Parathyroid adenoma (tissue), 2 donors: ENCODE data around the gene UBQLN4.

Source experiments
- H2AFZ ChIP-seq: fragments of 300-600 bp; sonication (generic); one replicate; pipeline ENCODE4 v1.7.0; 2017; ENCODE audit warnings: antibody characterized with exemption, mild to moderate bottlenecking
- H3K27ac ChIP-seq: fragments of 300-600 bp; sonication (generic); one replicate; pipeline ENCODE4 v1.7.0; 2017
- H3K27me3 ChIP-seq: fragments of 300-600 bp; sonication (generic); one replicate; pipeline ENCODE4 v1.7.0; 2017; ENCODE audit warnings: low read length; ENCODE audit not compliant: control insufficient read depth, insufficient read depth
- H3K36me3 ChIP-seq: fragments of 300-600 bp; sonication (generic); one replicate; pipeline ENCODE4 v1.7.0; 2017; ENCODE audit warnings: low read length; ENCODE audit not compliant: control insufficient read depth, insufficient read depth
- H3K4me1 ChIP-seq: fragments of 300-600 bp; sonication (generic); one replicate; pipeline ENCODE4 v1.7.0; 2017; ENCODE audit warnings: control low read depth
- H3K4me2 ChIP-seq: fragments of 300-600 bp; sonication (generic); one replicate; pipeline ENCODE4 v1.7.0; 2017; ENCODE audit warnings: low read length
- H3K4me3 ChIP-seq: fragments of 300-600 bp; sonication (generic); one replicate; pipeline ENCODE4 v1.7.0; 2017; ENCODE audit warnings: low read depth, low read length
- H3K79me2 ChIP-seq: fragments of 300-600 bp; sonication (generic); one replicate; pipeline ENCODE4 v1.7.0; 2017; ENCODE audit warnings: control low read depth
- H3K9ac ChIP-seq: fragments of 300-600 bp; sonication (generic); one replicate; pipeline ENCODE4 v1.7.0; 2017; ENCODE audit warnings: mild to moderate bottlenecking
- H3K9me3 ChIP-seq: fragments of 300-600 bp; sonication (generic); one replicate; pipeline ENCODE4 v1.7.0; 2017; ENCODE audit warnings: low read length; ENCODE audit not compliant: control insufficient read depth
- TF ChIP-seq, protein P1 (sequence below): fragments of 300-600 bp; sonication (generic); IDR thresholded peaks from one replicate; pipeline ENCODE4 v1.7.0; 2017; ENCODE audit warnings: antibody characterized with exemption, mild to moderate bottlenecking
- donor health status: primary hyperparathyroidism.

The UBQLN4 gene

DNA sequence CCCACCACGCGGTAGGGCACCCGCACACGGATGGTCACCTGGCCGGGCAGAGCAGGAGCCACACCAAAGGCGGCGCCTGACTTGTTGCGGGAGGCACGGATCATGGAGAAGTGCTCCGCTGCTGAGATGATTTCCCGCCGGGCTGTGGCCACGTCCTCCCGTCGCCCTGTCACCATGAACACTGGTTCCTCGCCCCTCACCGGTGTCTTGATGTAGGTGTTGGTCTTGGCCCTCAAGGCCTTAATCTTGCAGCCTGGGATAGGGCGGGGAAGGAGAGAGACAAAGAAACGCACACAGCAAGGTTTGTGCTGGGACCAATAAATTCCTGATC lies 23.8 kb upstream of the UBQLN4 start:
- Histone ChIP-seq H3K4me3 (no peak overlapping the region), H2AFZ (no peak overlapping the region), H3K9ac (no peak overlapping the region), H3K79me2 (no peaks in the 10 kb centered on the region), H3K4me1 (no peaks in the 10 kb centered on the region), H3K27me3 (no peaks in the 10 kb centered on the region), H3K4me2 (no peak overlapping the region), H3K36me3 (no peaks in the 10 kb centered on the region), H3K27ac (no peak overlapping the region), H3K9me3 (no peaks in the 10 kb centered on the region)
- TF ChIP-seq, protein P1, sequence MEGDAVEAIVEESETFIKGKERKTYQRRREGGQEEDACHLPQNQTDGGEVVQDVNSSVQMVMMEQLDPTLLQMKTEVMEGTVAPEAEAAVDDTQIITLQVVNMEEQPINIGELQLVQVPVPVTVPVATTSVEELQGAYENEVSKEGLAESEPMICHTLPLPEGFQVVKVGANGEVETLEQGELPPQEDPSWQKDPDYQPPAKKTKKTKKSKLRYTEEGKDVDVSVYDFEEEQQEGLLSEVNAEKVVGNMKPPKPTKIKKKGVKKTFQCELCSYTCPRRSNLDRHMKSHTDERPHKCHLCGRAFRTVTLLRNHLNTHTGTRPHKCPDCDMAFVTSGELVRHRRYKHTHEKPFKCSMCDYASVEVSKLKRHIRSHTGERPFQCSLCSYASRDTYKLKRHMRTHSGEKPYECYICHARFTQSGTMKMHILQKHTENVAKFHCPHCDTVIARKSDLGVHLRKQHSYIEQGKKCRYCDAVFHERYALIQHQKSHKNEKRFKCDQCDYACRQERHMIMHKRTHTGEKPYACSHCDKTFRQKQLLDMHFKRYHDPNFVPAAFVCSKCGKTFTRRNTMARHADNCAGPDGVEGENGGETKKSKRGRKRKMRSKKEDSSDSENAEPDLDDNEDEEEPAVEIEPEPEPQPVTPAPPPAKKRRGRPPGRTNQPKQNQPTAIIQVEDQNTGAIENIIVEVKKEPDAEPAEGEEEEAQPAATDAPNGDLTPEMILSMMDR: no peak

DNA sequence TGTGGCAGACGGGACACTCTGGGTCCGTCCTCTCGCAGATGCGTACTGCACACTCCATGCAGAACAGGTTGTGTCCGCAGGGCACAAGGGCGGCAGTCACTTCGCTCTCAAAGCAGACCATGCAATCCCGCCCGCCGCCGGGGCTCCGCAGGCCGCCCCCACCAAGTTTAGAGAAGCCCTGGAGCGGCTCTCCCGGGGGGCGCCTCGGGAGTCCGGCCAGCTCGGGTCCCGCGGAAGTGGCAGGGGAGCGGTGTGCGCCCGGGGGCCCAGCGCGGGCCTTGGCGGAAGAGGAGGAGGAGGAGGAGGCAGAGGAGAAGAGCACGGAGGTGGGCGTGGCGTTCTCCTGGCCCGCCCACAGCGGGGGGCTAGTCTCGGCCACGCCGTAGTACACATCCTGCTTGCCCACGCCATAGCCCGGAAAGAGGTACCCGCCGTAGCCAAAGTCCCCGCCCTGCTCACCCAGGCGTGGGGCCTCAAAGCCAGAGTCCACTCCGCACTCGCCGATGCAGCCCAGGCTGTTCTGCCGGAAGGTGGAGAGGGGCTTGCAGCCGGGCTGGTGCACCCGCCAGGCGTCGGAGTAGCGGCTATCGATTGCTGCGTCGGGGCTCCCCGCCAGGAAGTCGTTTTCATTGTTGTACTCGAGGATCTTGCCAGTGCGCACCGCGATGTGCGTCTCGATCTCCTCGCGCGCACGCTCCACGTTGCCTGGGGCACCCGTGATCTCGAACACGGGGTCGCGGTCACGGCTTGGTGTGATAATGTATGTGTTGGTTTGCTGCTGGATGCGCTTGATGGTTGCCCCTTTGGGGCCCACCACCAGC lies 23.2 kb upstream of the UBQLN4 start:
- Histone ChIP-seq H3K27me3 (no peaks in the 10 kb centered on the region), H3K9me3 (no peaks in the 10 kb centered on the region), H3K4me1 (no peaks in the 10 kb centered on the region), H3K9ac (no peak overlapping the region), H2AFZ (no peak overlapping the region), H3K79me2 (no peaks in the 10 kb centered on the region), H3K4me3 (no peak overlapping the region), H3K27ac (no peak overlapping the region), H3K4me2 (no peak overlapping the region), H3K36me3 (no peaks in the 10 kb centered on the region)
- TF ChIP-seq, protein P1: no peak

DNA sequence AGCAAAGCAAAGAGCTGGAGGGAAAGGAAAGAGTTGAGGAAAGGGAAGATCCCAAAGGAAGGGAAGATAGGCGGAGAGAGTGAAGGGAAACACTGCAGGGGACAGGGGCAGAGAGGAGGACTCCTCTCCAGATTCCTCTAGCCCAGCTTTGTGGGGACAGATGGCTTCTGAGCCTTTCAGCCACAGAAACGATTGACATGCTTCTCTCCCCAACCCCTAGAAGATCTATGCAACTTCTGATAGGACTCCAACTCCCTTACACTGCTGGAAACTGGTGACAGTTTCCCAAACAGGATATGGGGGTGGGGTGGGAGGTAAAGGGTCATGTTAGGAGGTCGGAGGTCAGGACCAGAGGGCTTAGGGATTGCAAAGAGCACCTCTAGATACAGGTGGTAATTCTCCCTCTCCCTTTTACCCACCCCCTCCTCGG lies 22.2 kb upstream of the UBQLN4 start:
- no peaks in the 10 kb centered on the region for H3K27me3 ChIP-seq
- no peak overlapping the region for H2AFZ ChIP-seq
- no peak overlapping the region for H3K4me2 ChIP-seq
- no peak overlapping the region for H3K4me3 ChIP-seq
- no peaks in the 10 kb centered on the region for H3K4me1 ChIP-seq
- H3K9me3 ChIP-seq: no peaks in the 10 kb centered on the region
- no peak overlapping the region for H3K27ac ChIP-seq
- no peaks in the 10 kb centered on the region for H3K79me2 ChIP-seq
- TF ChIP-seq, protein P1: no peak
- H3K9ac ChIP-seq: no peak overlapping the region
- H3K36me3 ChIP-seq: no peaks in the 10 kb centered on the region

DNA sequence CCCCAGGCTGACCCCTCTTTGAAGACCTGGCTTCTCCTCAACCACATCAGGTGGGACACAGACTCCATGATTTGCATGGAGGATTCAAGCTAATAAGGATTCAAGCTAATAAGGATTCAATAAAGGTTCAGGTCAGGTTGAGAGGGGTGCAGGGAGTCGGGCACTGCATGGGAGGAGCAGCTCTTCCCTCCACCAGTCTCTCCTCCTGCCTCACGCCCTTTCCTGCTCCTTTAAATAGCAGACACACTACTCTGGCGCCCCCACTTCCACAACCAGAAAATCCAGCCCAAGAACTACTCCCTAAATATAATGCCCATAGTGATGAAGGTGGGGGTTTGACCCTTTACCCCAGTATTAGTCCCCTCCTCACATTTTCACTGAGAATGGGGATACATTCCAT lies 21.6 kb upstream of the UBQLN4 start:
- H3K79me2 ChIP-seq: no peaks in the 10 kb centered on the region
- no peaks in the 10 kb centered on the region for H3K27me3 ChIP-seq
- no peak overlapping the region for H3K27ac ChIP-seq
- no peaks in the 10 kb centered on the region for H3K4me1 ChIP-seq
- H2AFZ ChIP-seq: no peak overlapping the region
- H3K4me2 ChIP-seq: no peak overlapping the region
- no peak overlapping the region for H3K9ac ChIP-seq
- no peaks in the 10 kb centered on the region for H3K9me3 ChIP-seq
- TF ChIP-seq, protein P1: no peak
- H3K4me3 ChIP-seq: no peak overlapping the region
- no peaks in the 10 kb centered on the region for H3K36me3 ChIP-seq

DNA sequence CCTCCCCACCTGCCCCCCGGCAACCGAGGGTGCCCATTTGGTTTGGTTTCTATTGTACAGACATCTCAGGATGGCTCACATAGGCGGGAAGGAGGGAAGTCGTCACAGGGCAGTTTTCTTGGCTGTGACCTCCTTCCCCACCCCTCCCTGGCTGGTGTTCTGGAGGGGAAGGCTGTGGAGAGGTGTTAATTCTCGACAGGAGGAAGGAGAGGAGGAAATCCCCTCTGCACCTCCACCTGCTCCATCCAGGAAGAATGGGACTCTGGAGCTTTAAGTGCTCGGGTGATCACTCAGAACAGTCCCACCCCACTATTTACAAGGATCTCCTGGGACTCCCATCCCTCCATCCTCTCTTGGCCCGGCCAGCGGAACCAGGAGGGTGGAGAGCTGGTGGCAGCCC lies 21.1 kb upstream of the UBQLN4 start:
- no peak overlapping the region for H3K4me3 ChIP-seq
- H3K27me3 ChIP-seq: no peaks in the 10 kb centered on the region
- no peaks in the 10 kb centered on the region for H3K4me1 ChIP-seq
- H3K9me3 ChIP-seq: no peaks in the 10 kb centered on the region
- TF ChIP-seq, protein P1: no peak
- no peaks in the 10 kb centered on the region for H3K36me3 ChIP-seq
- no peak overlapping the region for H3K27ac ChIP-seq
- H3K9ac ChIP-seq: no peak overlapping the region
- H3K79me2 ChIP-seq: no peaks in the 10 kb centered on the region
- H3K4me2 ChIP-seq: no peak overlapping the region
- no peak overlapping the region for H2AFZ ChIP-seq
